Measurements from ENCODE around the gene ZNF146. TPM values are rescaled to one million over a fixed set of nuclear protein-coding genes. Genes with fewer than 3 reads are reported as not detected.
"Not testable (repeated sequence)": the region's sequence is repeated elsewhere in the genome, so short reads cannot be mapped to it uniquely, and the experiment has no call there.

ZNF146 gene
- total and polyA plus RNA-seq, 2 of the 8 experiments (the other 6 are each of a cell fraction or from before 2014, with no cell fraction given) = 27.0 to 161 TPM

DNA sequence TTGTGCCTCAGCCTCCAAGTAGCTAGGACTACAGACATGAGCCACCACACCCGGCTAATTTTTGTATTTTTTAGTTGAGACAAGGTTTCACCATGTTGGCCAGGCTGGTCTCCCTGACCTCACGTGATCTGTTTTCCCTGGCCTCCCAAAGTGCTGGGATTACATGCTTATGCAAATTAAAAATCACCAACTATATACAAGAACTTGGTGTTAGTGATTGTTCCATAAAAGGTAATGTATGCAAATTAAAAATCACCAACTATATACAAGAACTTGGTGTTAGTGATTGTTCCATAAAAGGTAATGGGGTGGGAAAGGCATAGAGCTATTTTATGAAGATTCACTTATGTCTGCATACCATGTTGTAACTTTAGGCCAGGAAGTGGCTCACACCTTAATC lies 35.8 kb upstream of the ZNF146 start:
- H2AFZ ChIP-seq (ENCODE audit: low read length); H3K4ac ChIP-seq (replicated peaks; ENCODE audit: insufficient read length, low read depth, low read length); H3K23ac ChIP-seq (ENCODE audit: insufficient read length); H3K4me3 ChIP-seq (ENCODE audit: extremely low read depth in 1 of 4, insufficient read depth in 2 of 4, low read depth in 3 of 4, low read length in 4 of 4); H4K8ac ChIP-seq (ENCODE audit: extremely low read depth, insufficient read depth, low read length); H2BK5ac ChIP-seq (ENCODE audit: low read depth, low read length); H3K27me3 ChIP-seq (replicated peaks in 1 of 4; ENCODE audit: control insufficient read depth in 3 of 4, extremely low read depth in 1 of 4, insufficient read depth in 3 of 4, low read length in 3 of 4); H2BK20ac ChIP-seq (ENCODE audit: low read length); H3K27ac ChIP-seq (ENCODE audit: low read depth, low read length); H3K9ac ChIP-seq (replicated peaks in 1 of 4; ENCODE audit: extremely low read depth in 1 of 4, low read depth in 3 of 4, low read length in 3 of 4); H2BK15ac ChIP-seq (ENCODE audit: low read length); H2AK5ac ChIP-seq (ENCODE audit: low read depth, low read length); H4K20me1 ChIP-seq (replicated peaks in 1 of 2; ENCODE audit: control insufficient read depth in 1 of 2, insufficient read depth in 2 of 2, low read length in 2 of 2); H3K56ac ChIP-seq (replicated peaks; ENCODE audit: insufficient read length, low read depth, low read length); H4K5ac ChIP-seq (ENCODE audit: insufficient read length, low read depth, low read length); H3K79me1 ChIP-seq (ENCODE audit: low read depth, low read length); DNase-seq (ENCODE audit: low read depth in 1 of 2, low spot score in 2 of 2); H3K36me3 ChIP-seq (ENCODE audit: control insufficient read depth in 2 of 4, insufficient read depth in 4 of 4, low read length in 3 of 4); H2BK120ac ChIP-seq (replicated peaks; ENCODE audit: low read depth, low read length); H4K91ac ChIP-seq (replicated peaks; ENCODE audit: insufficient read length, low read length); H3K9me3 ChIP-seq (ENCODE audit: insufficient read depth in 2 of 2, low read depth in 1 of 2, low read length in 1 of 2); H3K4me2 ChIP-seq (ENCODE audit: insufficient read depth in 1 of 2, low read depth in 2 of 2, low read length in 2 of 2); H3K14ac ChIP-seq (ENCODE audit: insufficient read length); H3K18ac ChIP-seq (ENCODE audit: extremely low read depth, low read length); H3K4me1 ChIP-seq (replicated peaks in 1 of 4; ENCODE audit: control insufficient read depth in 3 of 4, insufficient read depth in 4 of 4, low read length in 3 of 4); H2BK12ac ChIP-seq (ENCODE audit: low read depth, low read length); H3K79me2 ChIP-seq (ENCODE audit: control insufficient read depth in 1 of 2, insufficient read depth in 2 of 2, low read length in 2 of 2); FAIRE-seq; H3K23me2 ChIP-seq (ENCODE audit: low read depth, low read length): not testable (repeated sequence)
- CTCF ChIA-PET (ENCODE audit: partially characterized antibody) = interaction anchor here (1.5 to 2.6 kb wide), 2 partner anchors 9 to 51 kb away, joined by 5 to 12 read pairs; no protein-coding TSS in a partner anchor
- 95% methylated on average over 2 of the region's 2 CpGs; no CpG with 5 or more reads in 1 of the 2 experiments for WGBS, 2 experiments (ENCODE audit: extremely low coverage in 1 of 2, insufficient coverage in 1 of 2, insufficient read length in 1 of 2, insufficient replicate concordance in 2 of 2, low coverage in 1 of 2, low lambda C conversion rate in 2 of 2, missing lambda C conversion rate in 1 of 2)
- POLR2A ChIA-PET (ENCODE audit: partially characterized antibody) = interaction anchor here (0.8 to 1.2 kb wide), 3 partner anchors 28 to 35 kb away, joined by 3 read pairs; partner anchors contain the start of genes ZNF146 and ZNF565
